PC-9 (cell line): ENCODE data around the gene FUT7. TPM values are rescaled to one million over a fixed set of nuclear protein-coding genes. Genes with fewer than 3 reads are reported as not detected.

Source experiments
- BruUV-seq: library from RNA; stranded (reverse); fragments of 400-500 nt; replicated peaks from 2 replicates; lab custom pipeline; 2021; lab: Mats Ljungman, UMichigan
- CTCF ChIA-PET: fragments of 300-600 bp; sonication (Branson Sonifier 250); formaldehyde crosslinking; loops from one replicate; lab custom pipeline; 2022; ENCODE audit warnings: antibody characterized with exemption; lab: Charles Lee
- POLR2A ChIA-PET: fragments of 300-600 bp; sonication (Branson Sonifier 250); formaldehyde crosslinking; loops from one replicate; lab custom pipeline; 2022; ENCODE audit warnings: antibody characterized with exemption; ENCODE audit not compliant: unreplicated experiment; lab: Charles Lee
- DNase-seq, 2 experiments: peaks; one replicate each; pipeline versions ENCODE4 v3.0.0 to v3.0.0-alpha.2; 2015 to 2022; ENCODE audit warnings: mixed read lengths in 1 of 2
- H2AFZ ChIP-seq: fragments of 200-600 bp; sonication (generic); 2 replicates; pipeline ENCODE4 v1.8.1; 2017; ENCODE audit warnings: antibody characterized with exemption
- H3F3A ChIP-seq: fragments of 200-600 bp; sonication (generic); 2 replicates; pipeline ENCODE4 v1.8.1; 2017; ENCODE audit warnings: antibody characterized with exemption, mild to moderate bottlenecking, low read depth; ENCODE audit not compliant: insufficient read depth
- H3K27ac ChIP-seq: fragments of 200-600 bp; sonication (generic); 2 replicates; pipeline ENCODE4 v1.6.1; 2016; ENCODE audit warnings: mixed run types
- H3K27me3 ChIP-seq: fragments of 200-600 bp; sonication (generic); 2 replicates; pipeline ENCODE4 v1.6.1; 2016; ENCODE audit warnings: low read depth, mixed run types; ENCODE audit not compliant: insufficient read depth
- H3K36me3 ChIP-seq: fragments of 200-600 bp; sonication (generic); 2 replicates; pipeline ENCODE4 v1.6.1; 2016; ENCODE audit warnings: low read depth, mixed run types
- H3K4me1 ChIP-seq: fragments of 200-600 bp; sonication (generic); replicated peaks from 2 replicates; pipeline ENCODE4 v1.6.1; 2016; ENCODE audit warnings: mixed run types; ENCODE audit not compliant: insufficient read depth
- H3K4me2 ChIP-seq: fragments of 200-600 bp; sonication (generic); 2 replicates; pipeline ENCODE4 v1.6.1; 2017; ENCODE audit warnings: mixed run types
- H3K4me3 ChIP-seq: fragments of 200-600 bp; sonication (generic); 2 replicates; pipeline ENCODE4 v1.6.1; 2016; ENCODE audit warnings: mixed run types
- H3K79me2 ChIP-seq: fragments of 200-600 bp; sonication (generic); 2 replicates; pipeline ENCODE4 v1.6.1; 2017; ENCODE audit warnings: low read depth, mixed run types
- H3K9me2 ChIP-seq: fragments of 200-600 bp; sonication (generic); 2 replicates; pipeline ENCODE4 v1.8.1; 2017; ENCODE audit warnings: mild to moderate bottlenecking; ENCODE audit not compliant: insufficient read depth
- H3K9me3 ChIP-seq: fragments of 200-600 bp; sonication (generic); 2 replicates; pipeline ENCODE4 v1.8.1; 2016; ENCODE audit warnings: low read depth; ENCODE audit not compliant: insufficient read depth
- H4K20me1 ChIP-seq: fragments of 200-600 bp; sonication (generic); 2 replicates; pipeline ENCODE4 v1.8.1; 2017; ENCODE audit not compliant: insufficient read depth
- CTCF ChIP-seq: fragments of 200-600 bp; sonication (generic); conservative IDR thresholded peaks from 2 replicates; pipeline ENCODE4 v1.6.1; 2017; ENCODE audit warnings: mixed run types, antibody characterized with exemption, mild to moderate bottlenecking, moderate library complexity
- EZH2 ChIP-seq: fragments of 200-600 bp; sonication (generic); IDR thresholded peaks from 2 replicates; pipeline ENCODE4 v1.8.0; 2017; ENCODE audit warnings: antibody characterized with exemption, low read depth
- intact Hi-C: fragments of 100-400 bp; cut with micrococcal nuclease; formaldehyde crosslinking; loops from one replicate; pipeline ENCODE4 v1.10.0; 2022; ENCODE audit not compliant: unreplicated experiment
- total RNA-seq: library from RNA; stranded (reverse); gene quantifications from 2 replicates; pipeline ENCODE4 v1.2.3, GENCODE V29; 2021

The FUT7 gene
- total RNA-seq, 1 experiment from 2014 or later = not detected

DNA sequence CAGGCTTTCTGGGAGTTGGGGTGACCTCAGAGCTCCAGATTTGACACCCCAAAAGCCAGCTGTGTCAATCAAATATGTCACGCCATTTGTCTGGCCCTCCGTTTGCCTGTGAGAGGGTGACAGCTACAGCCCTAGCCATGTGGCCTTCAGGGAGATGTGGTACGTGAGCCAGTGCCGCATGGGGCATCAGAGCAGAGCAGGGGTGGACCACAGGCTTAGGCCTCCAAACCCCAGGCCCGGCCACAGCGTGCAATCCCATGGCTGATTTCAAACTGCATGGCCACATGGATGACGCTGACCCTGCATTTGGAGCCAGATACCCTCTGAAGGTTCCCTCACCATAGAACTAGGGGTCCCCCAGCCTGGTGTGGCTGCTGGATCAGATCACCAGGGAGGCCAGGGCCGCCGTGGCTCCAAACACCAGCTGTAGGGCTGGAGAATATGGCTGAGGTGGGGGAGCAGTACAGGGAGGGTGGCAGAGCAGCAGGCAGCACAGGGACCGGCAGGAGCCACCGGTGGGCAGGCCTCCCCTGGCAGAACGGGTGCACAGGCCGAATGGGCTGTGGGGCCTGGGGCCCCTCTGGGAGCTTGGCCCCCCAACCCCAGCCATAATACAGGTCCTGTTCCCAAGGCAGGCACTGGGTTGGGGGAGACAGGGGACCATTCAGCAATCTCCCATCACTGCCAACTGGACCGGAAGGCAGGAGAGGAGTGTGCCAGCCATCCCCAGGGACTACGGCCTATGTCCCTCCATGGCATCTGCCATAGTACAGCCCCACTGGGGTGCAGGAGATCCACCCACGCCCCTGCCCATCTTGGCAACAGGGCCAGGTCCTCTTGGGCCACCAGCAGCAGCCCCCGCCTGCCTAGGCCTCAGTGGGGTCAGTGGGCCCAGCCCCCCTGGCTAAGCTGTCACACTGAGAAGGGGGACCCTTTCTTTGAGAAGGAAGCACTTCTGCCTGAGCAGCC, 36.9 kb upstream of the FUT7 start:
- ChIA-PET POLR2A (interaction anchor here (0.6 kb wide), 2 partner anchors 18 to 35 kb away, joined by 3 read pairs; no protein-coding TSS in a partner anchor), CTCF (interaction anchor here (0.5 to 3.3 kb wide), 11 partner anchors 10 to 168 kb away, joined by 3 to 19 read pairs (median 4); partner anchors contain the start of genes MAN1B1 and NPDC1)
- H3K79me2 ChIP-seq = peaks cover 18% of the 10 kb centered on the region; the same call in 1 of the 2 replicates
- DNase-seq = no peak
- H4K20me1 ChIP-seq = peaks cover 10% of the 10 kb centered on the region; the same call in 1 of the 2 replicates
- intact Hi-C loops = loop anchor here (1.0 kb wide), 1 partner anchor 49 kb away; no protein-coding TSS in a partner anchor
- H3K4me2 ChIP-seq = peak overlapping the region; percentile 90
- H3K36me3 ChIP-seq = no peaks in the 10 kb centered on the region
- peaks cover 20% of the 10 kb centered on the region for H3F3A ChIP-seq
- H3K9me2 ChIP-seq = no peaks in the 10 kb centered on the region
- H3K4me3 ChIP-seq = peak overlapping the region; percentile 67
- H3K4me1 ChIP-seq = peaks cover 25% of the 10 kb centered on the region
- no peak overlapping the region for H2AFZ ChIP-seq
- no peaks in the 10 kb centered on the region for H3K9me3 ChIP-seq
- H3K27me3 ChIP-seq = no peaks in the 10 kb centered on the region
- H3K27ac ChIP-seq = no peak overlapping the region
- TF ChIP-seq CTCF (no peak), EZH2 (no peak)
- no TSS peak for BruUV-seq

- TF ChIP-seq EZH2 = no peak
- TF ChIP-seq CTCF = peak; percentile 84
- H3K36me3 ChIP-seq = no peaks in the 10 kb centered on the region
- H3K27ac ChIP-seq = no peak overlapping the region
- H3K27me3 ChIP-seq = no peaks in the 10 kb centered on the region
- H3K4me2 ChIP-seq = peak overlapping the region; percentile 90; the same call in 1 of the 2 replicates
- peaks cover 10% of the 10 kb centered on the region; the same call in 1 of the 2 replicates for H4K20me1 ChIP-seq
- ChIA-PET CTCF (interaction anchor here (0.5 to 3.3 kb wide), 18 partner anchors 9 to 467 kb away, joined by 3 to 19 read pairs (median 4); partner anchors contain the start of genes ENTPD2, MAN1B1, NPDC1 and TRAF2), POLR2A (interaction anchor here (0.6 to 0.7 kb wide), 3 partner anchors 18 to 825 kb away, joined by 3 to 21 read pairs (median 4); no protein-coding TSS in a partner anchor)
- H2AFZ ChIP-seq = no peak overlapping the region
- BruUV-seq = no TSS peak
- no peaks in the 10 kb centered on the region for H3K9me2 ChIP-seq
- H3F3A ChIP-seq = peaks cover 15% of the 10 kb centered on the region
- DNase-seq = peak; percentile 66 to 90
- intact Hi-C loops = loop anchor here (1.0 kb wide), 1 partner anchor 50 kb away; no protein-coding TSS in a partner anchor
- H3K4me3 ChIP-seq = no peak overlapping the region
- peaks cover 18% of the 10 kb centered on the region; the same call in 1 of the 2 replicates for H3K79me2 ChIP-seq
- H3K4me1 ChIP-seq = peaks cover 25% of the 10 kb centered on the region
- no peaks in the 10 kb centered on the region for H3K9me3 ChIP-seq
Measured at GRCh38 chr9:137067860-137068538, 36.1 kb upstream of the FUT7 start.
